ENCODE results near the gene PRUNE2. TPM values are rescaled to one million over a fixed set of nuclear protein-coding genes. Genes with fewer than 3 reads are reported as not detected.

Gene PRUNE2
- total RNA-seq, 6 experiments from 2014 or later = 1.4 to 3.3 (median 2.1) TPM

DNA sequence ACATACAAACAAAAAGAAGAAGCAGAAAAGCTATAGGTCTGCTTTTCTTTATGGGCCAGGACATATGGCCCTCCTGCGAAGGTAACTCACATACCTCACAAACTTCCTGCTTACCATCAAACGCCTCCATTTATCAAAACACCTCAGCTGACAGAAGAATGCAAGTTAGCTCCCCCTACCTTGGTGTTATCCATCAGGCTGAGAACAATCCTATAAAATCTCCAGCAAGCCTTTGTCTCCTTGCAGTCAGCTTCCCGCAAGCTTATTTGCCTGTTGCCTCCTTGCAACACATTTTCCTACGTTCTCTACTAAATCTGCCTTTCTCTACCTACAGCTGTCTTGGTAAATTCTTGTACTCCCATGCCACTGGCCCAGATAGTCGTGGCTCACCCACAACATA is 164.4 kb downstream of the PRUNE2 start:
- intact Hi-C loops (cut with DNase I) = no loop called here
- Histone ChIP-seq H3K27ac (no peak overlapping the region), H3K36me3 (no peaks in the 10 kb centered on the region), H3K27me3 (no peaks in the 10 kb centered on the region), H3K4me3 (no peak overlapping the region), H3K4me1 (no peaks in the 10 kb centered on the region), H3K9me3 (no peaks in the 10 kb centered on the region)
- DNase-seq (no peak), ATAC-seq (no peak)
- WGBS (ENCODE audit: insufficient coverage, low coverage, low lambda C conversion rate, missing lambda C conversion rate) = 42% methylated on average over 3 of the region's 5 CpGs
- no peak for TF ChIP-seq CTCF (IDR thresholded peaks at IDR 0.05)
- no peak for TF ChIP-seq POLR2A (IDR thresholded peaks at IDR 0.05)

DNA sequence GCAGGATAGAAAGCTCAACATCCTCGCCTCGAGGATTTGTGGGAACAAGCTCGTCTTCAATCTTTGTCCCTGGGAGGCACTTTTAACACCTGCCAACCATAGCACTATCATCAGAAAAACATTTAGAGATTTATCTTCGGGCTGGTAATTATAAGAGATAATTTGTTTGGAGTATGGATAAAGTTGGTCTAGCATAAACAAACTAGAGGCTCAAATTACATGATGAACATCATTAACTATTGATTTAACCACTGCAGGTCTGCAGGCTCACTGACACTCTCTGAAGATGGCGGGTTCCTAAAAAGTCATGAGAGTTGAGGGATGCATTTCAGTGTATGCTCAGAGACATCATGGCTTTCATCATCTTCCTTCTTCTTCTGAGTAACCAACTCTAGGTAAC is 167.5 kb downstream of the PRUNE2 start:
- no peak overlapping the region for H3K27ac ChIP-seq
- H3K4me3 ChIP-seq = no peak overlapping the region
- H3K36me3 ChIP-seq = no peaks in the 10 kb centered on the region
- WGBS (ENCODE audit: insufficient coverage, low coverage, low lambda C conversion rate, missing lambda C conversion rate) = 52% methylated on average over 5 of the region's 5 CpGs
- H3K9me3 ChIP-seq = no peaks in the 10 kb centered on the region
- TF ChIP-seq POLR2A (IDR thresholded peaks at IDR 0.05) (no peak), CTCF (IDR thresholded peaks at IDR 0.05) (no peak)
- H3K4me1 ChIP-seq = no peaks in the 10 kb centered on the region
- ATAC-seq (no peak), DNase-seq (no peak)
- H3K27me3 ChIP-seq = no peaks in the 10 kb centered on the region
- intact Hi-C loops (cut with DNase I) = no loop called here

DNA sequence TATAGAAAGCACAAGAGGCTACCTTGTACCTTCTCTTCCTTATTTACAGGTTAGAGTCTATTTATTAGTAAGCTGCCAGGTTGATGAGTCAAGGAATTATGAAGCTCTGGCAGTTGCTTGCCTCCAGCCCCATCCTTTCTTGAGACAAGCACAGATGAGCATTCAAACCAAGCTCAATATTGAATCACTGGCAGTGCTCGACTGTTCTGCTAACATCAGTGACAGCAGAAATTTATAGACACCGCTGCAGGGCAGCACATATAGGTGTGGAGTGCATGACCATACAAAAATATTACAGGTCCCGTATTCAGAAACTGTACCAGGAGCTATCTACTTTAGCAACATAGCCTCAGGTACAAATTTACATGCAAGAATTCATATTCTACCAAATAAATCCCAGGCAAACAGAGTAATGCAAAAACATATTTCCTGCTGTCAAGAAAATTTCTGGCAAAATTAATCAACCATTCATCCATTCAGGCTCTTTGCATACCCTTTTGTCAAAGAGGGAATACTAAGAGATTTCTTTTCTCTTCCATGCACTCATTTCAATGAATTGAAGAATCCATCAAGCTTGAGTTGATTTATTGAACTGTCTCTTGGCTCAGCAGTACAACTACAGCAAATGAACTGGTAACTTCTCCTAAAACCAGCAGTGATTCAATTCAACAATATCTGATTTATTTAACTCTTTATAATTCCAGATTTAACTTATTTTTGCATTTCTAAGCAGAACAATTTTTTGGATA is 168.6 kb downstream of the PRUNE2 start:
- H3K36me3 ChIP-seq = no peaks in the 10 kb centered on the region
- TF ChIP-seq CTCF (IDR thresholded peaks at IDR 0.05) = no peak
- TF ChIP-seq POLR2A (IDR thresholded peaks at IDR 0.05) = no peak
- ATAC-seq (no peak), DNase-seq (no peak)
- no peak overlapping the region for H3K27ac ChIP-seq
- no peaks in the 10 kb centered on the region for H3K4me1 ChIP-seq
- no peaks in the 10 kb centered on the region for H3K27me3 ChIP-seq
- H3K9me3 ChIP-seq = no peaks in the 10 kb centered on the region
- no peak overlapping the region for H3K4me3 ChIP-seq
- intact Hi-C loops (cut with DNase I) = no loop called here
- WGBS (ENCODE audit: insufficient coverage, low coverage, low lambda C conversion rate, missing lambda C conversion rate) = 69% methylated on average over 3 of the region's 3 CpGs

DNA sequence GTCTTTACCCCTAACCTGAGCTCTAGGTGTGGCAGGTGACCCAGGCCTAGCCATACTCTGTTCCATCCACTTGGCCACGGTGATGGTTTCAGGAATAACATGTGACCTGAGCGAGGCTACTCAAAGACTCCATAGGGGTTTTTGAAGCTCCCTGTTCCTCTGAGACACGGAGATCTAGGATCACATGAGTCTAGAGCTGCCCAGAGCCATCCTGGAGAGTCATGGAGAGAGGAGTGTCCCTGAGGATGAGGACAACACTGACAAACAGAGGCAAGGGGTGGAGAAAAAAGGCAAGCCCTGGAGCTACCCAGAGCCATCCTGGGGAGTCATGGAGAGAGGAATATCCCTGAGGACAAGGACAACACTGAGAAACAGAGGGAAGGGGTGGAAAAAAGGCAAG is 171.2 kb downstream of the PRUNE2 start:
- WGBS (ENCODE audit: insufficient coverage, low coverage, low lambda C conversion rate, missing lambda C conversion rate) = 66% methylated on average over 3 of the region's 3 CpGs
- ATAC-seq = no peak
- no peaks in the 10 kb centered on the region for H3K4me1 ChIP-seq

More for the DNA sequence above, 171.2 kb downstream of the PRUNE2 start:
- TF ChIP-seq CTCF (IDR thresholded peaks at IDR 0.05) (no peak), POLR2A (IDR thresholded peaks at IDR 0.05) (no peak)
- no peak overlapping the region for H3K27ac ChIP-seq
- no peaks in the 10 kb centered on the region for H3K9me3 ChIP-seq
- H3K36me3 ChIP-seq = no peaks in the 10 kb centered on the region
- intact Hi-C loops (cut with DNase I) = no loop called here
- no peaks in the 10 kb centered on the region for H3K27me3 ChIP-seq
- DNase-seq = no peak
- H3K4me3 ChIP-seq = no peak overlapping the region
